ENCODE results near the gene GAPVD1.

The GAPVD1 gene

GRCh38 chr9:125332527-125332926, 70.9 kb downstream of the GAPVD1 start:
- no peak overlapping the region for H3K27ac ChIP-seq (ENCODE audit: low read depth, low read length)
- H3K36me3 ChIP-seq (ENCODE audit: control insufficient read depth, insufficient read depth, low read length): peaks cover 16% of the 10 kb centered on the region
- no peak overlapping the region for H3K4me3 ChIP-seq (ENCODE audit: low read length)

GRCh38 chr9:125337236-125337635, 75.6 kb downstream of the GAPVD1 start:
- Histone ChIP-seq H3K27ac (ENCODE audit: low read depth, low read length) (no peak overlapping the region), H3K4me1 (ENCODE audit: control insufficient read depth, insufficient read depth, low read length) (no peaks in the 10 kb centered on the region), H3K4me3 (ENCODE audit: low read length) (no peak overlapping the region), H3K36me3 (ENCODE audit: control insufficient read depth, insufficient read depth, low read length) (peaks cover 11% of the 10 kb centered on the region), H3K27me3 (ENCODE audit: control insufficient read depth, insufficient read depth, low read length) (no peaks in the 10 kb centered on the region), H3K9ac (ENCODE audit: low read length) (no peak overlapping the region)

More at GRCh38 chr9:125332527-125332926, 70.9 kb downstream of the GAPVD1 start:
- Histone ChIP-seq H3K27me3 (ENCODE audit: control insufficient read depth, insufficient read depth, low read length) (no peaks in the 10 kb centered on the region), H3K9ac (ENCODE audit: low read length) (no peak overlapping the region), H3K4me1 (ENCODE audit: control insufficient read depth, insufficient read depth, low read length) (no peaks in the 10 kb centered on the region)

GRCh38 chr9:125338929-125339328, 77.3 kb downstream of the GAPVD1 start:
- peaks cover 7% of the 10 kb centered on the region for H3K36me3 ChIP-seq (ENCODE audit: control insufficient read depth, insufficient read depth, low read length)
- no peaks in the 10 kb centered on the region for H3K4me1 ChIP-seq (ENCODE audit: control insufficient read depth, insufficient read depth, low read length)
- no peak overlapping the region for H3K27ac ChIP-seq (ENCODE audit: low read depth, low read length)
- no peaks in the 10 kb centered on the region for H3K27me3 ChIP-seq (ENCODE audit: control insufficient read depth, insufficient read depth, low read length)
- H3K9ac ChIP-seq (ENCODE audit: low read length): no peak overlapping the region
- no peak overlapping the region for H3K4me3 ChIP-seq (ENCODE audit: low read length)

GRCh38 chr9:125341566-125341965, 79.9 kb downstream of the GAPVD1 start:
- no peak overlapping the region for H3K27ac ChIP-seq (ENCODE audit: low read depth, low read length)
- H3K9ac ChIP-seq (ENCODE audit: low read length): no peak overlapping the region
- no peak overlapping the region for H3K4me3 ChIP-seq (ENCODE audit: low read length)
- H3K36me3 ChIP-seq (ENCODE audit: control insufficient read depth, insufficient read depth, low read length): peaks cover 3% of the 10 kb centered on the region
- no peaks in the 10 kb centered on the region for H3K4me1 ChIP-seq (ENCODE audit: control insufficient read depth, insufficient read depth, low read length)
- H3K27me3 ChIP-seq (ENCODE audit: control insufficient read depth, insufficient read depth, low read length): no peaks in the 10 kb centered on the region

- H3K4me1 ChIP-seq (ENCODE audit: control insufficient read depth, insufficient read depth, low read length): no peaks in the 10 kb centered on the region
- H3K27me3 ChIP-seq (ENCODE audit: control insufficient read depth, insufficient read depth, low read length): no peaks in the 10 kb centered on the region
- no peak overlapping the region for H3K27ac ChIP-seq (ENCODE audit: low read depth, low read length)
- no peak overlapping the region for H3K4me3 ChIP-seq (ENCODE audit: low read length)
- H3K9ac ChIP-seq (ENCODE audit: low read length): no peak overlapping the region
- H3K36me3 ChIP-seq (ENCODE audit: control insufficient read depth, insufficient read depth, low read length): peaks cover 6% of the 10 kb centered on the region
These were observed 82.1 kb downstream of the GAPVD1 start for GRCh38 chr9:125343518-125344275.

- Histone ChIP-seq H3K4me1 (ENCODE audit: control insufficient read depth, insufficient read depth, low read length) (no peaks in the 10 kb centered on the region), H3K36me3 (ENCODE audit: control insufficient read depth, insufficient read depth, low read length) (peaks cover 15% of the 10 kb centered on the region), H3K4me3 (ENCODE audit: low read length) (no peak overlapping the region), H3K9ac (ENCODE audit: low read length) (no peak overlapping the region), H3K27ac (ENCODE audit: low read depth, low read length) (no peak overlapping the region), H3K27me3 (ENCODE audit: control insufficient read depth, insufficient read depth, low read length) (no peaks in the 10 kb centered on the region)
These were observed 84.6 kb downstream of the GAPVD1 start for GRCh38 chr9:125346080-125346732.

GRCh38 chr9:125355601-125356000, 94.0 kb downstream of the GAPVD1 start:
- H3K27ac ChIP-seq (ENCODE audit: low read depth, low read length): no peak overlapping the region
- H3K27me3 ChIP-seq (ENCODE audit: control insufficient read depth, insufficient read depth, low read length): no peaks in the 10 kb centered on the region
- no peak overlapping the region for H3K4me3 ChIP-seq (ENCODE audit: low read length)
- H3K4me1 ChIP-seq (ENCODE audit: control insufficient read depth, insufficient read depth, low read length): no peaks in the 10 kb centered on the region
- peaks cover 31% of the 10 kb centered on the region for H3K36me3 ChIP-seq (ENCODE audit: control insufficient read depth, insufficient read depth, low read length)
- no peak overlapping the region for H3K9ac ChIP-seq (ENCODE audit: low read length)

GRCh38 chr9:125356032-125356431, 94.4 kb downstream of the GAPVD1 start:
- H3K27ac ChIP-seq (ENCODE audit: low read depth, low read length): no peak overlapping the region
- no peak overlapping the region for H3K9ac ChIP-seq (ENCODE audit: low read length)
- H3K4me1 ChIP-seq (ENCODE audit: control insufficient read depth, insufficient read depth, low read length): no peaks in the 10 kb centered on the region
- H3K36me3 ChIP-seq (ENCODE audit: control insufficient read depth, insufficient read depth, low read length): peaks cover 32% of the 10 kb centered on the region
- no peak overlapping the region for H3K4me3 ChIP-seq (ENCODE audit: low read length)
- no peaks in the 10 kb centered on the region for H3K27me3 ChIP-seq (ENCODE audit: control insufficient read depth, insufficient read depth, low read length)

- Histone ChIP-seq H3K36me3 (ENCODE audit: control insufficient read depth, insufficient read depth, low read length) (peaks cover 36% of the 10 kb centered on the region), H3K27ac (ENCODE audit: low read depth, low read length) (no peak overlapping the region), H3K9ac (ENCODE audit: low read length) (no peak overlapping the region)
These were observed 97.4 kb downstream of the GAPVD1 start for GRCh38 chr9:125359011-125359410.

GRCh38 chr9:125360601-125361000, 99.0 kb downstream of the GAPVD1 start:
- H3K4me3 ChIP-seq (ENCODE audit: low read length): no peak overlapping the region
- no peaks in the 10 kb centered on the region for H3K4me1 ChIP-seq (ENCODE audit: control insufficient read depth, insufficient read depth, low read length)
- peaks cover 38% of the 10 kb centered on the region for H3K36me3 ChIP-seq (ENCODE audit: control insufficient read depth, insufficient read depth, low read length)
- H3K27me3 ChIP-seq (ENCODE audit: control insufficient read depth, insufficient read depth, low read length): no peaks in the 10 kb centered on the region
- no peak overlapping the region for H3K9ac ChIP-seq (ENCODE audit: low read length)
- no peak overlapping the region for H3K27ac ChIP-seq (ENCODE audit: low read depth, low read length)

More at GRCh38 chr9:125359011-125359410, 97.4 kb downstream of the GAPVD1 start:
- Histone ChIP-seq H3K27me3 (ENCODE audit: control insufficient read depth, insufficient read depth, low read length) (no peaks in the 10 kb centered on the region), H3K4me3 (ENCODE audit: low read length) (no peak overlapping the region), H3K4me1 (ENCODE audit: control insufficient read depth, insufficient read depth, low read length) (no peaks in the 10 kb centered on the region)

GRCh38 chr9:125361837-125362531, 100.4 kb downstream of the GAPVD1 start:
- Histone ChIP-seq H3K36me3 (ENCODE audit: control insufficient read depth, insufficient read depth, low read length) (peaks cover 26% of the 10 kb centered on the region), H3K27ac (ENCODE audit: low read depth, low read length) (no peak overlapping the region), H3K9ac (ENCODE audit: low read length) (no peak overlapping the region), H3K27me3 (ENCODE audit: control insufficient read depth, insufficient read depth, low read length) (no peaks in the 10 kb centered on the region), H3K4me3 (ENCODE audit: low read length) (no peak overlapping the region), H3K4me1 (ENCODE audit: control insufficient read depth, insufficient read depth, low read length) (no peaks in the 10 kb centered on the region)

- H3K4me1 ChIP-seq (ENCODE audit: control insufficient read depth, insufficient read depth, low read length): no peaks in the 10 kb centered on the region
- H3K27ac ChIP-seq (ENCODE audit: low read depth, low read length): no peak overlapping the region
- no peak overlapping the region for H3K9ac ChIP-seq (ENCODE audit: low read length)
- peaks cover 12% of the 10 kb centered on the region for H3K36me3 ChIP-seq (ENCODE audit: control insufficient read depth, insufficient read depth, low read length)
- H3K4me3 ChIP-seq (ENCODE audit: low read length): no peak overlapping the region
- H3K27me3 ChIP-seq (ENCODE audit: control insufficient read depth, insufficient read depth, low read length): no peaks in the 10 kb centered on the region
These were observed 105.0 kb downstream of the GAPVD1 start for GRCh38 chr9:125366676-125367075.

Data from rectal smooth muscle tissue (tissue), 1 donor.